ENCODE results near the gene GRIK3. TPM values are rescaled to one million over a fixed set of nuclear protein-coding genes. Genes with fewer than 3 reads are reported as not detected.

GRIK3 gene
- total RNA-seq, 5 donors from 2014 or later (not counting 1 experiment from before 2014, with no cell fraction given) = 0.03 TPM; not detected in 4

GRCh38 chr1:36968730-36969129 is 65.6 kb downstream of the GRIK3 start:
- ChIA-PET POLR2A (interaction anchor here in 1 of 2 donors (0.6 kb wide), 1 partner anchor 139 kb away, joined by 3 read pairs; no protein-coding TSS in a partner anchor), CTCF (no interaction called here)

GRCh38 chr1:36966242-36966641 is 68.1 kb downstream of the GRIK3 start:
- Histone ChIP-seq H3K9me3 (no peaks in the 10 kb centered on the region), H3K27ac (ENCODE audit: low read length) (no peak overlapping the region), H3K4me3 (ENCODE audit: control insufficient read depth in 1 of 2, extremely low read depth in 1 of 2, low read length in 1 of 2) (no peak overlapping the region), H3K4me1 (ENCODE audit: control insufficient read depth in 1 of 2, extremely low read depth in 1 of 2, insufficient read depth in 2 of 2, low read length in 2 of 2) (no peaks in the 10 kb centered on the region), H3K27me3 (replicated peaks in 1 of 2; ENCODE audit: control insufficient read depth in 2 of 2, extremely low read depth in 1 of 2, insufficient read depth in 2 of 2, low read length in 1 of 2) (peaks cover 0 to 17% of the 10 kb centered on the region in 2 experiments), H3K36me3 (ENCODE audit: control insufficient read depth in 2 of 2, extremely low read depth in 1 of 2, insufficient read depth in 1 of 2, low read length in 1 of 2) (no peaks in the 10 kb centered on the region)
- ChIA-PET POLR2A (no interaction called here), CTCF (no interaction called here)
- peaks cover 10 to 12% of the 10 kb centered on the region in 2 donors for H3K27me3 Mint-ChIP-seq
- DNase-seq (peak in 1 of 35 experiments; percentile 5), ATAC-seq (replicated peaks in 1 of 4) (no peak)
- no peaks in the 10 kb centered on the region for H3K36me3 Mint-ChIP-seq
- no peak overlapping the region for H3K27ac Mint-ChIP-seq
- H3K9me3 Mint-ChIP-seq = no peaks in the 10 kb centered on the region
- H3K4me1 Mint-ChIP-seq = no peaks in the 10 kb centered on the region
- no peak overlapping the region for H3K4me3 Mint-ChIP-seq
- 52% methylated on average over 2 of the region's 3 CpGs for WGBS (ENCODE audit: insufficient coverage)

More at GRCh38 chr1:36968730-36969129, 65.6 kb downstream of the GRIK3 start:
- H3K9me3 ChIP-seq = no peaks in the 10 kb centered on the region
- peaks cover 0 to 1% of the 10 kb centered on the region in 2 donors for H3K27me3 Mint-ChIP-seq
- H3K4me1 Mint-ChIP-seq = no peaks in the 10 kb centered on the region
- H3K4me1 ChIP-seq (ENCODE audit: control insufficient read depth in 1 of 2, extremely low read depth in 1 of 2, insufficient read depth in 2 of 2, low read length in 2 of 2) = no peaks in the 10 kb centered on the region
- peaks cover 0 to 16% of the 10 kb centered on the region in 2 experiments for H3K27me3 ChIP-seq (replicated peaks in 1 of 2; ENCODE audit: control insufficient read depth in 2 of 2, extremely low read depth in 1 of 2, insufficient read depth in 2 of 2, low read length in 1 of 2)
- WGBS (ENCODE audit: insufficient coverage) = 60% methylated on average over 2 of the region's 3 CpGs
- H3K36me3 ChIP-seq (ENCODE audit: control insufficient read depth in 2 of 2, extremely low read depth in 1 of 2, insufficient read depth in 1 of 2, low read length in 1 of 2) = no peaks in the 10 kb centered on the region
- H3K9me3 Mint-ChIP-seq = no peaks in the 10 kb centered on the region
- H3K4me3 Mint-ChIP-seq = no peak overlapping the region
- no peak overlapping the region for H3K27ac Mint-ChIP-seq
- H3K36me3 Mint-ChIP-seq = no peaks in the 10 kb centered on the region
- H3K27ac ChIP-seq (ENCODE audit: low read length) = no peak overlapping the region
- ATAC-seq (replicated peaks in 1 of 4) (no peak), DNase-seq (no peak)
- no peak overlapping the region for H3K4me3 ChIP-seq (ENCODE audit: control insufficient read depth in 1 of 2, extremely low read depth in 1 of 2, low read length in 1 of 2)

GRCh38 chr1:36965275-36966159 is 68.8 kb downstream of the GRIK3 start:
- H3K4me1 ChIP-seq (ENCODE audit: control insufficient read depth in 1 of 2, extremely low read depth in 1 of 2, insufficient read depth in 2 of 2, low read length in 2 of 2) = no peaks in the 10 kb centered on the region
- no peak overlapping the region for H3K27ac ChIP-seq (ENCODE audit: low read length)
- ATAC-seq (replicated peaks in 1 of 4) = no peak
- no peaks in the 10 kb centered on the region for H3K36me3 ChIP-seq (ENCODE audit: control insufficient read depth in 2 of 2, extremely low read depth in 1 of 2, insufficient read depth in 1 of 2, low read length in 1 of 2)
- no peak for DNase-seq
- no peak overlapping the region for H3K27ac Mint-ChIP-seq
- no peaks in the 10 kb centered on the region for H3K36me3 Mint-ChIP-seq
- no peaks in the 10 kb centered on the region for H3K4me1 Mint-ChIP-seq
- POLR2A ChIA-PET = no interaction called here
- CTCF ChIA-PET = no interaction called here
- no peak overlapping the region for H3K4me3 Mint-ChIP-seq
- WGBS (ENCODE audit: insufficient coverage) = 64% methylated on average over 6 of the region's 11 CpGs
- H3K27me3 Mint-ChIP-seq = peaks cover 10 to 14% of the 10 kb centered on the region in 2 donors
- no peaks in the 10 kb centered on the region for H3K9me3 Mint-ChIP-seq
- peaks cover 0 to 18% of the 10 kb centered on the region in 2 experiments for H3K27me3 ChIP-seq (replicated peaks in 1 of 2; ENCODE audit: control insufficient read depth in 2 of 2, extremely low read depth in 1 of 2, insufficient read depth in 2 of 2, low read length in 1 of 2)
- H3K9me3 ChIP-seq = no peaks in the 10 kb centered on the region
- H3K4me3 ChIP-seq (ENCODE audit: control insufficient read depth in 1 of 2, extremely low read depth in 1 of 2, low read length in 1 of 2) = no peak overlapping the region

GRCh38 chr1:36964830-36965229 is 69.5 kb downstream of the GRIK3 start:
- H3K4me3 ChIP-seq (ENCODE audit: control insufficient read depth in 1 of 2, extremely low read depth in 1 of 2, low read length in 1 of 2) = no peak overlapping the region

GRCh38 chr1:36963006-36963405 is 71.3 kb downstream of the GRIK3 start:
- peaks cover 0 to 17% of the 10 kb centered on the region in 2 experiments for H3K27me3 ChIP-seq (replicated peaks in 1 of 2; ENCODE audit: control insufficient read depth in 2 of 2, extremely low read depth in 1 of 2, insufficient read depth in 2 of 2, low read length in 1 of 2)
- no peak overlapping the region for H3K27ac ChIP-seq (ENCODE audit: low read length)
- POLR2A ChIA-PET = no interaction called here
- Mint-ChIP-seq H3K4me1 (no peaks in the 10 kb centered on the region), H3K36me3 (no peaks in the 10 kb centered on the region), H3K27me3 (peaks cover 10 to 12% of the 10 kb centered on the region in 2 donors), H3K4me3 (no peak overlapping the region), H3K9me3 (no peaks in the 10 kb centered on the region), H3K27ac (no peak overlapping the region)
- H3K4me1 ChIP-seq (ENCODE audit: control insufficient read depth in 1 of 2, extremely low read depth in 1 of 2, insufficient read depth in 2 of 2, low read length in 2 of 2) = no peaks in the 10 kb centered on the region
- no peak for DNase-seq
- H3K9me3 ChIP-seq = no peaks in the 10 kb centered on the region
- CTCF ChIA-PET = no interaction called here
- no peak overlapping the region for H3K4me3 ChIP-seq (ENCODE audit: control insufficient read depth in 1 of 2, extremely low read depth in 1 of 2, low read length in 1 of 2)
- 75% methylated on average over 4 of the region's 11 CpGs for WGBS (ENCODE audit: insufficient coverage)
- H3K36me3 ChIP-seq (ENCODE audit: control insufficient read depth in 2 of 2, extremely low read depth in 1 of 2, insufficient read depth in 1 of 2, low read length in 1 of 2) = no peaks in the 10 kb centered on the region
- ATAC-seq (replicated peaks in 1 of 4) = no peak

More at GRCh38 chr1:36964830-36965229, 69.5 kb downstream of the GRIK3 start:
- CTCF ChIA-PET = no interaction called here
- Histone ChIP-seq H3K4me1 (ENCODE audit: control insufficient read depth in 1 of 2, extremely low read depth in 1 of 2, insufficient read depth in 2 of 2, low read length in 2 of 2) (no peaks in the 10 kb centered on the region), H3K9me3 (no peaks in the 10 kb centered on the region), H3K27me3 (replicated peaks in 1 of 2; ENCODE audit: control insufficient read depth in 2 of 2, extremely low read depth in 1 of 2, insufficient read depth in 2 of 2, low read length in 1 of 2) (peaks cover 0 to 20% of the 10 kb centered on the region in 2 experiments), H3K27ac (ENCODE audit: low read length) (no peak overlapping the region), H3K36me3 (ENCODE audit: control insufficient read depth in 2 of 2, extremely low read depth in 1 of 2, insufficient read depth in 1 of 2, low read length in 1 of 2) (no peaks in the 10 kb centered on the region)
- Mint-ChIP-seq H3K4me3 (no peak overlapping the region), H3K27ac (no peak overlapping the region), H3K36me3 (no peaks in the 10 kb centered on the region), H3K9me3 (no peaks in the 10 kb centered on the region), H3K4me1 (no peaks in the 10 kb centered on the region), H3K27me3 (peaks cover 10 to 14% of the 10 kb centered on the region in 2 donors)
- DNase-seq (no peak), ATAC-seq (replicated peaks in 1 of 4) (no peak)
- POLR2A ChIA-PET = no interaction called here
- WGBS (ENCODE audit: insufficient coverage) = 84% methylated on average over 7 of the region's 8 CpGs

GRCh38 chr1:36961062-36961615 is 73.2 kb downstream of the GRIK3 start:
- Mint-ChIP-seq H3K27ac (no peak overlapping the region), H3K36me3 (no peaks in the 10 kb centered on the region), H3K4me3 (no peak overlapping the region), H3K27me3 (peaks cover 10 to 12% of the 10 kb centered on the region in 2 donors), H3K4me1 (no peaks in the 10 kb centered on the region), H3K9me3 (no peaks in the 10 kb centered on the region)
- 69% methylated on average over 8 of the region's 10 CpGs for WGBS (ENCODE audit: insufficient coverage)
- Histone ChIP-seq H3K9me3 (no peaks in the 10 kb centered on the region), H3K27me3 (replicated peaks in 1 of 2; ENCODE audit: control insufficient read depth in 2 of 2, extremely low read depth in 1 of 2, insufficient read depth in 2 of 2, low read length in 1 of 2) (peaks cover 0 to 14% of the 10 kb centered on the region in 2 experiments), H3K27ac (ENCODE audit: low read length) (no peak overlapping the region), H3K36me3 (ENCODE audit: control insufficient read depth in 2 of 2, extremely low read depth in 1 of 2, insufficient read depth in 1 of 2, low read length in 1 of 2) (no peaks in the 10 kb centered on the region), H3K4me1 (ENCODE audit: control insufficient read depth in 1 of 2, extremely low read depth in 1 of 2, insufficient read depth in 2 of 2, low read length in 2 of 2) (no peaks in the 10 kb centered on the region), H3K4me3 (ENCODE audit: control insufficient read depth in 1 of 2, extremely low read depth in 1 of 2, low read length in 1 of 2) (no peak overlapping the region)
- ChIA-PET CTCF (no interaction called here), POLR2A (no interaction called here)
- DNase-seq = no peak
- ATAC-seq (replicated peaks in 1 of 4) = no peak

Measured in T-cell (primary cell).